HL-60 (cell line): Measurements from ENCODE around the gene TSSK6.

Experiments used
- TF ChIP-seq, protein P1 (sequence below): IDR thresholded peaks from one replicate; pipeline ENCODE4 v1.5.1; 2011; ENCODE audit warnings: low read length, control low read depth, inconsistent platforms; ENCODE audit not compliant: insufficient read depth
- TF ChIP-seq, protein P2 (sequence below): IDR thresholded peaks from 2 replicates; pipeline ENCODE4 v1.6.1; 2012; ENCODE audit warnings: low read depth; ENCODE audit not compliant: insufficient replicate concordance

DNA sequence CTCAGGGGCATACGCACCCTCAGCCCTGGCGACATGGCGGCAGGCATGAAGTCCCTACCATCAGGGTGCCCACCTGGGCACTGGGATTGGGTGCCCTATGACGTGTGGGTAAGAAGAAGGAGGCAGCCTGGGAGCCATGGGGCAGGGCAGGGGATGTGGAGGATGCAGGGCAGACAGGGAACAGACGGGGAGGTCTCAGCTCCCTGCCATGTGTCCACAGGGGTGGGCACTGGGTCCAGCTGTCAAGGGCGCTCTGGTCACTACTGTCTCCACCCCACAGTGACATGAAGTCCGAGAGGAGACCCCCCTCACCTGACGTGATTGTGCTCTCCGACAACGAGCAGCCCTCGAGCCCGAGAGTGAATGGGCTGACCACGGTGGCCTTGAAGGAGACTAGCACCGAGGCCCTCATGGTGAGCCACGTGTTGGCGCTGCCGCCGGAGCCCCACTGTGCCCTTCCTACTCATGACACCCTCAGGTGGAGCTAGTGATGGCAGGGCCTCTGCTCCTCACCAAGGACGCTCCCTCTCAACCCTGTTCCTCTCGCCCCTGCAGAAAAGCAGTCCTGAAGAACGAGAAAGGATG, 23.2 kb downstream of the TSSK6 start:
- TF ChIP-seq, protein P1, sequence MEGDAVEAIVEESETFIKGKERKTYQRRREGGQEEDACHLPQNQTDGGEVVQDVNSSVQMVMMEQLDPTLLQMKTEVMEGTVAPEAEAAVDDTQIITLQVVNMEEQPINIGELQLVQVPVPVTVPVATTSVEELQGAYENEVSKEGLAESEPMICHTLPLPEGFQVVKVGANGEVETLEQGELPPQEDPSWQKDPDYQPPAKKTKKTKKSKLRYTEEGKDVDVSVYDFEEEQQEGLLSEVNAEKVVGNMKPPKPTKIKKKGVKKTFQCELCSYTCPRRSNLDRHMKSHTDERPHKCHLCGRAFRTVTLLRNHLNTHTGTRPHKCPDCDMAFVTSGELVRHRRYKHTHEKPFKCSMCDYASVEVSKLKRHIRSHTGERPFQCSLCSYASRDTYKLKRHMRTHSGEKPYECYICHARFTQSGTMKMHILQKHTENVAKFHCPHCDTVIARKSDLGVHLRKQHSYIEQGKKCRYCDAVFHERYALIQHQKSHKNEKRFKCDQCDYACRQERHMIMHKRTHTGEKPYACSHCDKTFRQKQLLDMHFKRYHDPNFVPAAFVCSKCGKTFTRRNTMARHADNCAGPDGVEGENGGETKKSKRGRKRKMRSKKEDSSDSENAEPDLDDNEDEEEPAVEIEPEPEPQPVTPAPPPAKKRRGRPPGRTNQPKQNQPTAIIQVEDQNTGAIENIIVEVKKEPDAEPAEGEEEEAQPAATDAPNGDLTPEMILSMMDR = no peak
- TF ChIP-seq, protein P2, sequence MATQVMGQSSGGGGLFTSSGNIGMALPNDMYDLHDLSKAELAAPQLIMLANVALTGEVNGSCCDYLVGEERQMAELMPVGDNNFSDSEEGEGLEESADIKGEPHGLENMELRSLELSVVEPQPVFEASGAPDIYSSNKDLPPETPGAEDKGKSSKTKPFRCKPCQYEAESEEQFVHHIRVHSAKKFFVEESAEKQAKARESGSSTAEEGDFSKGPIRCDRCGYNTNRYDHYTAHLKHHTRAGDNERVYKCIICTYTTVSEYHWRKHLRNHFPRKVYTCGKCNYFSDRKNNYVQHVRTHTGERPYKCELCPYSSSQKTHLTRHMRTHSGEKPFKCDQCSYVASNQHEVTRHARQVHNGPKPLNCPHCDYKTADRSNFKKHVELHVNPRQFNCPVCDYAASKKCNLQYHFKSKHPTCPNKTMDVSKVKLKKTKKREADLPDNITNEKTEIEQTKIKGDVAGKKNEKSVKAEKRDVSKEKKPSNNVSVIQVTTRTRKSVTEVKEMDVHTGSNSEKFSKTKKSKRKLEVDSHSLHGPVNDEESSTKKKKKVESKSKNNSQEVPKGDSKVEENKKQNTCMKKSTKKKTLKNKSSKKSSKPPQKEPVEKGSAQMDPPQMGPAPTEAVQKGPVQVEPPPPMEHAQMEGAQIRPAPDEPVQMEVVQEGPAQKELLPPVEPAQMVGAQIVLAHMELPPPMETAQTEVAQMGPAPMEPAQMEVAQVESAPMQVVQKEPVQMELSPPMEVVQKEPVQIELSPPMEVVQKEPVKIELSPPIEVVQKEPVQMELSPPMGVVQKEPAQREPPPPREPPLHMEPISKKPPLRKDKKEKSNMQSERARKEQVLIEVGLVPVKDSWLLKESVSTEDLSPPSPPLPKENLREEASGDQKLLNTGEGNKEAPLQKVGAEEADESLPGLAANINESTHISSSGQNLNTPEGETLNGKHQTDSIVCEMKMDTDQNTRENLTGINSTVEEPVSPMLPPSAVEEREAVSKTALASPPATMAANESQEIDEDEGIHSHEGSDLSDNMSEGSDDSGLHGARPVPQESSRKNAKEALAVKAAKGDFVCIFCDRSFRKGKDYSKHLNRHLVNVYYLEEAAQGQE = no peak
